MM.1S (cell line): Measurements from ENCODE around the gene GRIK2.

Source experiments
- EZH2 ChIP-seq: fragments of 300-600 bp; sonication (generic); optimal IDR thresholded peaks from 2 replicates; pipeline ENCODE3; 2017; ENCODE audit warnings: low read depth, mild to moderate bottlenecking, antibody characterized with exemption, low read length, mixed read lengths
- TF ChIP-seq, protein P1 (sequence below): fragments of 300-600 bp; sonication (generic); IDR thresholded peaks from 2 replicates; pipeline ENCODE4 v1.5.1; 2016; ENCODE audit warnings: antibody characterized with exemption, low read length, mixed read lengths

DNA sequence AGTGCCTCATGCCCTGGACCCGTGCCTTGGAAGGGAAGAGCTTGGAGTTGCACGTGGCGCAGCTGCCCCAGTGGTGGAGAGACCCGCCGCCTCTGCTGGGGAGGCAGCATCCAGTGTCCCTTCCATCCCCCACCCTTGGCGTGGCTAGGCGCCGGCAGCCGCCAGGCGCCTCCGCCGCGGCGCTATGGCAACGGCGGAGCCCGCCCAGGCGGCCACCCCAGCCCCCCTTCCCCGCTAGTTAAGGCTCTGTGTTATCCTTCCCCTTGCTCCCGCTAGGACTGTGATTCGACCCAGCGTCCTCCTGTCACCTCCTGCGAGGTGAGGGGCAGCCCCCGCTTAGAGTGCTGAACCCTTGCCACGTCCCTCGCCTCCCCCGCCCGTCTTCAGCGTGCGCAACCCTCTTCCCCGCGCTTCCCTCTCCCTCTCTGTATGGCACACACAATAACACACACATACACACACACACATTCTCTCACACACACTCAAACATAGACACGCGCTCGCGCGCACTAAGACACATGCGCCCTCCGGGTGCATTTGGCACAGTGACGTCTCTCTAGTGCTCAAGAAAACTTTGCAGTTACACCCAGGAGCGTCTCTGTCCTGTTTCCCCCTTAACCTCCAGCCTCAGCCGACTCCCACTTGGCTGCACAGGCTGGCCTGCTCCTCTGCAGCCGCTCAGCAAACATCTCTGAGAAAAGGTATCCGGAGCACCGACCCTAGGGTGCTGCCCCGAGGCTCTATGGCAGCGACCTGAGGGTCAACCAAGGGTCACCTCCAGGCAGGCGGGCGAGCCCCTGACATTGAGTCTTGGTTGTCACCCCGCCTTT, 8.5 kb downstream of the GRIK2 start:
- TF ChIP-seq, protein P1, sequence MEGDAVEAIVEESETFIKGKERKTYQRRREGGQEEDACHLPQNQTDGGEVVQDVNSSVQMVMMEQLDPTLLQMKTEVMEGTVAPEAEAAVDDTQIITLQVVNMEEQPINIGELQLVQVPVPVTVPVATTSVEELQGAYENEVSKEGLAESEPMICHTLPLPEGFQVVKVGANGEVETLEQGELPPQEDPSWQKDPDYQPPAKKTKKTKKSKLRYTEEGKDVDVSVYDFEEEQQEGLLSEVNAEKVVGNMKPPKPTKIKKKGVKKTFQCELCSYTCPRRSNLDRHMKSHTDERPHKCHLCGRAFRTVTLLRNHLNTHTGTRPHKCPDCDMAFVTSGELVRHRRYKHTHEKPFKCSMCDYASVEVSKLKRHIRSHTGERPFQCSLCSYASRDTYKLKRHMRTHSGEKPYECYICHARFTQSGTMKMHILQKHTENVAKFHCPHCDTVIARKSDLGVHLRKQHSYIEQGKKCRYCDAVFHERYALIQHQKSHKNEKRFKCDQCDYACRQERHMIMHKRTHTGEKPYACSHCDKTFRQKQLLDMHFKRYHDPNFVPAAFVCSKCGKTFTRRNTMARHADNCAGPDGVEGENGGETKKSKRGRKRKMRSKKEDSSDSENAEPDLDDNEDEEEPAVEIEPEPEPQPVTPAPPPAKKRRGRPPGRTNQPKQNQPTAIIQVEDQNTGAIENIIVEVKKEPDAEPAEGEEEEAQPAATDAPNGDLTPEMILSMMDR = no peak
- TF ChIP-seq EZH2 = no peak
